Duodenal mucosa (tissue), 2 donors: ENCODE data around the gene CERS1.
A peak's percentile ranks its signal among the peaks of the same experiment; 100 is the strongest.
"Not testable (repeated sequence)": the region's sequence is repeated elsewhere in the genome, so short reads cannot be mapped to it uniquely, and the experiment has no call there.

Experiments
- H3K27ac ChIP-seq: one replicate; pipeline ENCODE4 v1.7.0; 2013; ENCODE audit warnings: low read depth, low read length
- H3K27me3 ChIP-seq, 2 donors: one replicate each; pipeline ENCODE4 v1.7.0; 2013; ENCODE audit warnings: low read length in 2 of 2, control low read depth in 1 of 2; ENCODE audit not compliant: insufficient read depth in 2 of 2, control insufficient read depth in 1 of 2
- H3K36me3 ChIP-seq, 2 donors: one replicate each; pipeline ENCODE4 v1.7.0; 2013; ENCODE audit warnings: low read length in 2 of 2, control low read depth in 1 of 2; ENCODE audit not compliant: insufficient read depth in 2 of 2, control insufficient read depth in 1 of 2
- H3K4me1 ChIP-seq, 2 donors: one replicate each; pipeline ENCODE4 v1.7.0; 2013; ENCODE audit warnings: low read length in 2 of 2, control low read depth in 1 of 2; ENCODE audit not compliant: insufficient read depth in 2 of 2, control insufficient read depth in 1 of 2
- H3K4me3 ChIP-seq, 2 donors: one replicate each; pipeline ENCODE4 v1.7.0; 2013; ENCODE audit warnings: low read length in 2 of 2, low read depth in 1 of 2
- H3K9ac ChIP-seq, 2 donors: one replicate each; pipeline ENCODE4 v1.7.0; 2013; ENCODE audit warnings: low read length in 2 of 2, low read depth in 1 of 2
- H3K9me3 ChIP-seq, 2 donors: one replicate each; pipeline ENCODE4 v1.7.0; 2013; ENCODE audit warnings: low read length in 2 of 2, control low read depth in 1 of 2; ENCODE audit not compliant: control insufficient read depth in 1 of 2

CERS1 gene

DNA sequence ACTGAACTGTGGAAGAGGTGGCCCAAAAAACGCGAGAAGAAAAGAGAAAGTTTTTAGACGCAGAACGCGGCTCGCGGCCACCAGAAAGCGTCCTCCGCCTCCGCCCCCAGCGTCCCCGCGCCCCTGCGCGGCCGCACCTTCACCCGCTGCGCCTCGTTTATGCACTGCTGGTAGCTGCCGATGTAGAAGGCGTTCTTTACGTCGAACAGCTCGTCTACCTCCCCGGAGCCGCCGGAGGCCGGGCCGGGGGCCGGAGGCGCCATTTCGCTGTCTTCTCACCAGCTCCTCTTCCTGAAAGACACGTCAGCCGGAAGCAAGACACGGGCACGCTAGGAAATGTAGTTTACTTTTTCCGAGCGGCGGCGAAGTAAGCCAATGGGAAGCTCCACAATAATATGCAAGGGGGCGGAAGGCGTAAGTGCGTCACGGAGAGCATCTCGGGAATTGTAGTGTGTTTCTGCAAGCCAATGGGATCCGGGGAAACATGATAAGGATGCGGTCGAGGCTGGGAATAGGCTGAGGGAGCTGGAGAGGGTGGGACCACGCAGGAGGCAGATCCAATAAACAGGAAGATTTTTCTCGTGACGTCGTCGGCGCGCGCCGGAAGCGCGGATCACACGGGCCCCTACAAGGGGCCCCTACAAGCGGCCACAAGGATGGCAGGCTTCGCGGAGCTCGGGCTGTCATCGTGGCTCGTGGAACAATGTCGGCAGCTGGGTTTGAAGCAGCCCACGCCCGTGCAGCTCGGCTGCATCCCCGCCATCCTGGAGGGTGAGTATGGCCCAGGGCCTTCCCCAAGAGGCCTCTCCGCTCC lies 23.3 kb upstream of the CERS1 start, which contains the start of the genes COPE and DDX49:
Gene COPE, minus strand, starts transcription at position 302 of the 814 bp plus-strand sequence. Its CDS starts 39 bp downstream, at position 263.
Gene DDX49, plus strand, starts transcription at position 630 of the 814 bp plus-strand sequence. Its CDS starts 27 bp downstream, at position 657.
- Histone ChIP-seq H3K27me3 (no peaks in the 10 kb centered on the region), H3K4me3 (peak within 1 kb of the TSS; percentile 100), H3K9ac (peak within 1 kb of the TSS; percentile 92 to 94), H3K27ac (peak within 1 kb of the TSS; percentile 75), H3K36me3 (peaks cover 11 to 45% of the 10 kb centered on the region in 2 donors), H3K4me1 (peaks cover 7 to 29% of the 10 kb centered on the region in 2 donors), H3K9me3 (no peaks in the 10 kb centered on the region)

DNA sequence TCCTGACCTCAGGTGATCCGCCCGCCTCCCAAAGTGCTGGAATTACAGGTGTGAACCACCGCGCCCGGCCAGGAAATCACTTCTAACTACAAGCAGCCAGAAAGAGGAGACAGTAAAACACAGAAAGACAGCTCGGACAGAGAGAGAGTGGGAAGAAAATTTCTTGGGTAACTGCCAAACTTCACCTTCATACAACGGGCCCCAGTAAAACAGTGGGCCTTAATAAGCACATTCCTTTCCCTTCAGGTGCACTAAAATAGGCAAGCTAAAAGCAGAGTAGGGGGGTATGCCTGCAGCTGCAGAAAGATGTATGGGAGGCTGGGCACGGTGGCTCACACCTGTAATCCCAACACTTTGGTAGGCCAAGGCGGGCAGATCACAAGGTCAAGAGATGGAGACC lies 21.6 kb upstream of the CERS1 start:
- H3K27me3 ChIP-seq, H3K27ac ChIP-seq, H3K9ac ChIP-seq, H3K9me3 ChIP-seq: not testable (repeated sequence)
- peaks cover 7 to 29% of the 10 kb centered on the region in 2 donors for H3K4me1 ChIP-seq
- peak overlapping the region in 1 of 2 donors; percentile 16 for H3K4me3 ChIP-seq
- H3K36me3 ChIP-seq = peaks cover 8 to 45% of the 10 kb centered on the region in 2 donors

DNA sequence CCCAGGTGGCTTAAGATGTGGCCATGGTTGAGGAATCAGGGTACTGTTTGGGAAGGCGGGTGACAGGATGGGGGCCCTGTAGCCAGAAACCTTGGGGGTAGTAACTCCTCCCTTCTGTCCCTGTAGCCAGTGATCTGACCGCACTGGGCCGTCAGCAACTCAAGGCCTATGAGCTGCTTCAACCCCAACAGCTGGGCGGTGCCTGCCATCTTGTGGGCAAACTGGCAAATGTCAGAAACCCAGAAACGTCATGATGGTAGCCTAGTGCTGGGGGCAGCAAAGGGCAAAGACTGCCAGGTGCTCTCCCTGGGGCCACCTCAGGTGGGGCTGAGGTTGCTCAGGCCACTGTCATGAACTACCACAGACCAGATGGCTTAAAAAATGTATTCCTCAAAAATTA lies 19.7 kb upstream of the CERS1 start:
- Histone ChIP-seq H3K36me3 (peaks cover 0 to 36% of the 10 kb centered on the region in 2 donors), H3K27me3 (no peaks in the 10 kb centered on the region), H3K9ac (no peak overlapping the region), H3K4me3 (no peak overlapping the region), H3K9me3 (no peaks in the 10 kb centered on the region), H3K27ac (no peak overlapping the region), H3K4me1 (peaks cover 7 to 25% of the 10 kb centered on the region in 2 donors)

DNA sequence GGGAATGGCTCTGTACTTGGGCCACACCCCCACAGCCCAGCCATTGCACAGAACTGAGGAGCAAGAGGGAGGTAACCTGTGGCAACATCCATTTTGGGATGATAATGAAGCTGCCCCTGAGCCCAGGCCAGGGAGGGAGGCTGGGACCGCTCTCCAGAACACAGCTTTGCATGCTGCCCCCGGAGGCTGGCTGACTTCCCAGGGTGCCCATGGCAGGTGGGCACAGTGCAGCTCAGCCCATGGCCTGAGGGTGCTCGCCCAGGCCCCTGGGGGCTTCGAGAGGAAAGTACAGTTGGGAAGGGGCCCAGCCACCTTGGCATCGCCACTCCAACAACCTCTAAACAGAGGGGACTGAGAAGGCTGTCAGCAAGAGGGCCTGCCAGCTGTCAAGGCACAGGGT lies 17.5 kb upstream of the CERS1 start:
- H3K9ac ChIP-seq = no peak overlapping the region
- no peak overlapping the region for H3K27ac ChIP-seq

DNA sequence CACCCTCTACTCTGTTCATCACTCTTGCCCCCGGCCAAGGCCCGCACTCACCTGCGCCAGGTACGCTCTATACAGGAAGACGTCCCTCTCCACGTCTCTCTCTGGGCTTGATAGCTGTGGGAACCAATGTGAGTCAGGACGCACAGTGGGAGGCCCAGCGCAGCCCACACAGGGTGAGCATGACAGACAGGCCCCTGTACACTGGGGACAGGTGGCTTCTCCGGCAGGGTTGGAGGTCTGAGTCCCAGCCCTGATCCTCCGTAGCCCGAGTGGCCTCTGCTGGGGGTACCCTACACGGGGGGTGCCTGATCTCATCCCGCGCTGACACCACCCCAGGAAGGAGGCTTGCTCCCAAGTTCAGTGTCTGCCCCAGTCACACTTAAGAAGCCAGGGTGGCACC lies 17.0 kb upstream of the CERS1 start:
- Histone ChIP-seq H3K27ac (no peak overlapping the region), H3K4me3 (no peak overlapping the region), H3K9me3 (no peaks in the 10 kb centered on the region), H3K36me3 (peaks cover 6 to 53% of the 10 kb centered on the region in 2 donors), H3K4me1 (peaks cover 0 to 8% of the 10 kb centered on the region in 2 donors), H3K27me3 (no peaks in the 10 kb centered on the region), H3K9ac (no peak overlapping the region)

More for the DNA sequence above, 17.5 kb upstream of the CERS1 start:
- peaks cover 6 to 51% of the 10 kb centered on the region in 2 donors for H3K36me3 ChIP-seq
- no peaks in the 10 kb centered on the region for H3K27me3 ChIP-seq
- H3K4me3 ChIP-seq = no peak overlapping the region
- H3K9me3 ChIP-seq = no peaks in the 10 kb centered on the region
- H3K4me1 ChIP-seq = peaks cover 0 to 14% of the 10 kb centered on the region in 2 donors

DNA sequence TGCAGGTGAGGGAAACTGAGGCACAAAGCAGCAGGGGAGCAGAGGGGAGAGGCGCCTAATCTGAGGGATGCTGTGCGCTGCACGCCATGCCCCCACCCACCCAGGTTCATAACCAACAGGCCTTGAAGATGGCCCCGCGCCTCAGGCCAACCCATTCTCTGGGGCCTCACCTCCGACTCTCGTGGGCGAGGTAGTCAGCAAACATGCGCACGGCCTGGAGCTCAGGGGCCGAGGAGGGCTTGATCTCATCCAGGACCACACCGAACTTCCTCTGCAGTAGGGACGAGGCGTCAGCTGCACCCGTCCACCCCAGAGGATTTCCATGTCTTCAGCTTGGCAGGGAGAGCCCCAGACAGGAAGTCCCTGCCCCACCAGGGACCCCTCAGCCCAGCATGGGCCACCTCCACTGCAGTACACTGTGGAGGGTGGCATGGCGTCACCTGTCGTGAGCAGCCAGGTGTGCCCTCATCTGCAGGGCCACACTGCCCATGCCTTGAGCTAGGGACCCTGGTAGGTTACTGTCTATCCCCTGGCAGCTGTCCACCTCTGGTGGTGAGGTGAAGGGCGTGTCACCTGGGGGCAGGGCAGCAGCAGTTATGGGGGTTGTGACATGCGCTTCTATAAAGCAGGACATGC lies 15.0 kb upstream of the CERS1 start:
- Histone ChIP-seq H3K4me3 (no peak overlapping the region), H3K27ac (no peak overlapping the region), H3K9ac (no peak overlapping the region), H3K9me3 (no peaks in the 10 kb centered on the region), H3K36me3 (peaks cover 15 to 73% of the 10 kb centered on the region in 2 donors), H3K4me1 (peaks cover 0 to 3% of the 10 kb centered on the region in 2 donors), H3K27me3 (no peaks in the 10 kb centered on the region)

DNA sequence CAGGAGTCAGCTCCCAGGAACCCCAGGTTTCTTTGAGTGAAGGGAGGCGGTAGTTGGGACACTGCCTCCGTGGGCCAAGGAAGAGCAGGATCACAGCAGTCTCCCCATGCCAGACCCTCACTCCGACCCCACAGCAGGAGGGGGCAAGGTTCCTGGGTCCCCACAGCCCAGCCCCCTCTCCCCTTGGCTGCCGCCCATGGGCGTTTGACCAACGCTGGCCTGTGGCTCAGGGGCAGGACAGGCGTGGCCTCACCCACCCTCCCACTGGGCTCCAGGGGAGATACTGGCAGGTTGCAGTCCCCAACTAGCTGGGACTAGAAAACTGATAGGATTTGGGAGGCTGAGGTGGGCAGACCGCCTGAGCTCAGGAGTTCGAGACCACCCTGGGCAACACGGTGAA lies 14.1 kb upstream of the CERS1 start:
- H3K4me1 ChIP-seq = no peaks in the 10 kb centered on the region
- no peak overlapping the region for H3K4me3 ChIP-seq
- H3K27ac ChIP-seq = no peak overlapping the region
- no peaks in the 10 kb centered on the region for H3K27me3 ChIP-seq
- H3K36me3 ChIP-seq = peaks cover 22 to 73% of the 10 kb centered on the region in 2 donors
- no peaks in the 10 kb centered on the region for H3K9me3 ChIP-seq
- no peak overlapping the region for H3K9ac ChIP-seq

DNA sequence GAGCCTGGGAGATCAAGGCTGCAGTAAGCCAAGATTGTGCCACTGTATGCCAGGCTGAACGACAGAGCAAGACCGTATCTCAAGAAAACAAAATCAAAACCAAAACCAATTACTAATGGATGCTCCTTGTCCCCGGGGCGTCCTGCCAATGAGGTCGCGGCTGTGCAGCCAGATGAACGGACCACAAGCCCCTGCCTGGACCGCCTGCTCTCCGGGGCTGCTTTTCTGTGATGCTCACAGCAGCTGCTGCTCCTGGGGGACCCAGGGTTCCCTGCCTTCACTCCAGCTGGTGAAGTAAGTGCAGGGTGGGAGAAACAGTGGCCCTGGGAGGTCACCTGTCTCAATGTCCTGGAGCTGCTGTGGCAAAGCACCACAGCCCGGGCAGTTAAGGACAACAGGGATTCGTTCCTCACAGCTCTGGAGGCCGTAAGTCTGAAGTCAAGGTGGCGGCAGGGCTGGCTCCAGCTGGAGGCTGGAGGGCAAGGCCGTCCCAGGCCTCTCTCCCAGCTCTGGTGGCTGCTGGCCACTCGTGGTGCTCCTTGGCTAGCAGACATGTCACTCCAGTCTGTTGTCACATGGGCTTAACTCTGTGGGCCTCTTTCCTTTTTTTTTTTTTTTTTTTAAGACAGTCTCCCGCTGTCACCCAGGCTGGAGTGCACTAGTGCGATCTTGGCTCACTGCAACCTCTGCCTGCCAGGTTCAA lies 13.1 kb upstream of the CERS1 start:
- Histone ChIP-seq H3K9ac (no peak overlapping the region), H3K9me3 (no peaks in the 10 kb centered on the region), H3K27ac (no peak overlapping the region), H3K27me3 (no peaks in the 10 kb centered on the region), H3K36me3 (peaks cover 27 to 74% of the 10 kb centered on the region in 2 donors), H3K4me3 (no peak overlapping the region), H3K4me1 (no peaks in the 10 kb centered on the region)

DNA sequence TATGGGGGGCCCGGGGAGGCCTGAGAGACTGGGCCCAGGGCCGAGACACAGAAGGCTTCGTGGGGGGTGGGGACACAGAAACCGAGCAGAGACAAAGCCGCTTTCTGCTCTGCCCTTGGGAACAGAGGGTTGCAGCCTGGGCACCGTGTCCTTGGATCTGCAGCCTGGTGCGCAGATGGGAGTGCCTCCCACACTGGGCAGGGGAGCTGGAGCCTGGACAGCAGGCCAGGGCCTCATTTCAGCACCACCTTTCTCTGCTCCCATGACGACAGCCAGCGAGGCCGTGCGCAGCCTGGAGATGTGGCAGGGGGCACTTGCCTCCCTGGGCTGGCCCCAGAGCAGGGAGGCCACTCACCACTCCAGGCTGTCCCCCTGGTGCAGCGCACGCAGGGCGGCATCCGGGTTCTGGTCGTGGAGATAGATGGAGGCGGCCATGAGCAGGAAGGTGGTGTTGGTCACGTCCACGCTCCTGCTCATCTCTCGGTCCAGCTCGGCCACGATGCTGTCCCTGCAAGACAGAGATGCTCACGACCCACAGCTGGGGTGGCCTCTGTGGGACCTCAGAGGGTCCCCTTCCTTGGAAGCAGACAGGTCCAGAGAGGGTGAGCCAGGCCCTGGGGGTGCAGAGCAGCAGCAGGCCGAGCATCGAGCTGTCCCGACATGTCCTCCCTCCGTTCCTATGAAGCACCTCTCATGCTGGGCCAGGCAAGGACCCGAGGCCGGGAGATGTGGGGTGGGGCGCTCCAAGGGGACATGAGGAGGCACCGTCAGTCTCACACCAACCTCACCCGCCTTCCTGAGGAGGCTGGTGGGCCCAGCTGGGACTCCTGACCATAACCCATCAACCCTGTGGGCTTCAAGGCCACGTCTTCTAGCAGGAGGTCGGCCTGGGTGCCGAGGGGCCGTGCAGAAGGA lies 10.9 kb upstream of the CERS1 start:
- Histone ChIP-seq H3K9me3 (no peaks in the 10 kb centered on the region), H3K27me3 (no peaks in the 10 kb centered on the region), H3K9ac (no peak overlapping the region), H3K27ac (no peak overlapping the region), H3K4me3 (no peak overlapping the region), H3K4me1 (no peaks in the 10 kb centered on the region), H3K36me3 (peaks cover 27 to 72% of the 10 kb centered on the region in 2 donors)
